GM19238 (cell line): ENCODE data around the gene TSPAN4.

Experiments used
- DNase-seq: peaks from one replicate; pipeline ENCODE4 v3.0.0; 2011; ENCODE audit warnings: low spot score; ENCODE audit not compliant: insufficient read length

Gene TSPAN4

GRCh38 chr11:823441-824291 is 19.0 kb upstream of the TSPAN4 start:
- no peak for DNase-seq

- DNase-seq = no peak
These were observed 18.3 kb upstream of the TSPAN4 start for GRCh38 chr11:824292-824880.

- no peak for DNase-seq
These were observed 17.7 kb upstream of the TSPAN4 start for GRCh38 chr11:824942-825341.

- no peak for DNase-seq
These were observed 17.1 kb upstream of the TSPAN4 start for GRCh38 chr11:825366-826226.

GRCh38 chr11:826227-826621 is 16.4 kb upstream of the TSPAN4 start:
- no peak for DNase-seq

GRCh38 chr11:826836-827145 is 15.9 kb upstream of the TSPAN4 start:
- DNase-seq = no peak

GRCh38 chr11:827146-827896 is 15.3 kb upstream of the TSPAN4 start:
- peak; percentile 70 for DNase-seq

GRCh38 chr11:827897-828192 is 14.8 kb upstream of the TSPAN4 start, which contains the start of gene CRACR2B:
TSS of gene CRACR2B (plus strand) at chr11:827919. CDS start at chr11:828608, 689 bp downstream.
- no peak for DNase-seq

- no peak for DNase-seq
These were observed 14.0 kb upstream of the TSPAN4 start for GRCh38 chr11:828506-829175.

- no peak for DNase-seq
These were observed 13.3 kb upstream of the TSPAN4 start for GRCh38 chr11:829176-829846.

GRCh38 chr11:829847-830294 is 12.8 kb upstream of the TSPAN4 start:
- no peak for DNase-seq

- peak; percentile 84 for DNase-seq
These were observed 12.1 kb upstream of the TSPAN4 start for GRCh38 chr11:830295-831117.

- DNase-seq = no peak
These were observed 11.4 kb upstream of the TSPAN4 start for GRCh38 chr11:831118-831864.

GRCh38 chr11:831961-832528 is 10.6 kb upstream of the TSPAN4 start:
- DNase-seq = no peak

GRCh38 chr11:832529-833113 is 10.0 kb upstream of the TSPAN4 start, which contains the start of gene CD151:
TSS of gene CD151 (plus strand) at chr11:832952. CDS start at chr11:836070, 3,118 bp downstream.
- peak; percentile 75 for DNase-seq

GRCh38 chr11:833114-833791 is 9.4 kb upstream of the TSPAN4 start:
- DNase-seq = no peak

- DNase-seq = no peak
These were observed 8.8 kb upstream of the TSPAN4 start for GRCh38 chr11:833849-834311.
